Stimulated activated CD4-positive, alpha-beta T cell treated with anti-CD3 and anti-CD28 coated beads, TNF-alpha, amount 100 ng/mL, for 1 hour (primary cell): ENCODE results near the gene PRKCA.
A peak's percentile ranks its signal among the peaks of the same experiment; 100 is the strongest.
"Not testable (repeated sequence)": the region's sequence is repeated elsewhere in the genome, so short reads cannot be mapped to it uniquely, and the experiment has no call there.

Experiments
- DNase-seq, 3 donors: peaks; one replicate each; pipeline ENCODE4 v3.0.0-alpha.2; 2020; ENCODE audit warnings: low read depth in 3 of 3, low spot score in 1 of 3

Gene PRKCA

DNA sequence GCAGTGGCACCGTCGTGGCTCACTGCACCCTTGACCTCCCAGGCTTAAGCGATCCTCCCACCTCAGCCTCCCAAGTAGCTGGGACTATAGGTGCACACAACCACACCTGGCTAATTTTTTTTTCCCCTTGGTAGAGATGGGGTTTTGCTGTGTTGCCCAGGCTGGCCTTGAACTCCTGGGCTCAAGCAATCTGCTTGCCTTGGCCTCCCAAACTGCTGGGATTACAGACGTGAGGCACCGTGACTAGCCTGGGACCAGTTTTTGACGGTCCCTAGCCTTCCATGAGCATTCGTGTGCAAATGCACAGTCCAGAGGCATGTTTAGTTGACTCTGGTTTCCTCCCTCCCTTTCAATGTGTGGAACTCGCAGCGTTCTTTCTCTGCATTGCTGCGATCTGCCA, 48.2 kb downstream of the PRKCA start:
- not testable (repeated sequence) for DNase-seq

GRCh38 chr17:66351033-66351432, 48.6 kb downstream of the PRKCA start:
- DNase-seq = no peak

- no peak for DNase-seq
These were observed 49.3 kb downstream of the PRKCA start for GRCh38 chr17:66351701-66352100.

DNA sequence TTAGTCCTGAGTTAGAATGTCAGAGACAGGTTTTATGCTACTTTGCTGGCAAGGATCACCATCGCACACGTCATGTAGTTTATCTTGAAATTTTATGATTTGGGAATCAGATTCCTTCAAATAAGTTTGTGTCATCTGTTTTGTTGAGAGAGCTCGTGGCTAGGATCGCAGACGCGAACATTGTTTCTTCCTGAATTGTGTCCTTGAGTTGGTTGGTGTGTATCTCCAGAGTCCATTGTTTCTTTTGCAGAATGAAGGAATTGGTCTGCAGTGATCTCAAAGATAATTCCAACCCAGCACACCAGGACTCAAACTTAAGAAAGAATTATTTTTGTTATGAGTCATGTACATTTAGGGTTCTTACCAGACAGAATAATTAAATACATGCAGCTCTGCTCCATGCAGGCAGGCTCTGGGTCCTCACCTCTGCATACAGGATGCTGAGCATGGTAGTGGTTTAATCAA, 51.6 kb downstream of the PRKCA start:
- DNase-seq = no peak

DNA sequence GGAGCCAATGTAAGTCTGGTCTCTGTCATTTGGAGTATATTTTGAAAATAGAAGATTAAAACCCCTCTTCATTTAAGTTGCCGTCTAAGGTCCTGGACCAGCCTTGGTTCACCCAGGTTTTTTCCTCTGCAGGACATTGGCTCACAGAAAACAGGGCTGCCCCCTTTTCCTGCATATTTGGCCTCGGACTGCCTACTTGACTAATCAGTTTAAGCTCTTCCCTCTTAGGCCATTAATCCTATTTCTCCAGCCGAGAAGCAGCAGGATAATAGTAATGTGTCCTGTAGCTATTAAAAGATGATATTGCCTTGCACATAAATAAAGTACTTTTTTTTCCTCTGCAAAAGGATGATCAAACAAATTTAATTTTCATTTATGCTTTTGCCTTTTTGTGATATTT, 52.1 kb downstream of the PRKCA start:
- DNase-seq = no peak

DNA sequence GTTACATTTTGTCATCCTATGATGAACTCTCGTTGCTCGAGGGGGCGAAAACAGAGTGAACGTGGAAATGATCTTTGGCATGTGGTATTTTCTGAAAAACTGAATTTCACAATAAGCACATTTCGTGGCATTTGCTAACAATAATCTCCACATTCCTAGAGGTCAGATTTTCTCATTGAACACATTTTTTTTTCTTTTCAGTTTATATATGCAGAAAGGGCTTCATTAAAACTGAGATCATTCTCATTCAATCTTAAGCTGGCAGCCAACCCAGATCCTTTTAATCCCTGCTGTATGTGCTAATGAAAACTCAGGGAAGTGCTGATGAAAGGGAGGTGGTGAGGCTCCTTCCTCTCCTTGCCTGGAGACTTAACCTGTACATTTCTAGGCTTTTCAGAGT, 52.6 kb downstream of the PRKCA start:
- DNase-seq = no peak

DNA sequence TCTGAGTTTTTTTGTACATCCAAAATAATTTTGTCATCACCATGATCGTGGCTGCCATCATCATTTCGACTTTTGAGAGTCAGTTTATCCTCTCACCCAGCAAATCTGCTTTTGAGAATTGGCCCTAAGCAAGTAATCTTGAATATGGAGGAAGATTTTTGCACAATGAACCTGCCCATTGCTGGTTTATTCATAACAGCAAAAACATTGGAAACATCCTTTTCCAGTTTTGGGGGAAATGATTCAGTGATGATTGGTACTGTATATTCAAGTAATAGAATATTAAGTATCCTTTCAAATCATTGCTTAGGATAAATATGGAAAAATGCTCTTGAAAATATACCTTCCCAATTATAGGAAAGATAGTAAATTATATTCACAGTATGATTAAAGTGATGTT, 53.1 kb downstream of the PRKCA start:
- no peak for DNase-seq

DNA sequence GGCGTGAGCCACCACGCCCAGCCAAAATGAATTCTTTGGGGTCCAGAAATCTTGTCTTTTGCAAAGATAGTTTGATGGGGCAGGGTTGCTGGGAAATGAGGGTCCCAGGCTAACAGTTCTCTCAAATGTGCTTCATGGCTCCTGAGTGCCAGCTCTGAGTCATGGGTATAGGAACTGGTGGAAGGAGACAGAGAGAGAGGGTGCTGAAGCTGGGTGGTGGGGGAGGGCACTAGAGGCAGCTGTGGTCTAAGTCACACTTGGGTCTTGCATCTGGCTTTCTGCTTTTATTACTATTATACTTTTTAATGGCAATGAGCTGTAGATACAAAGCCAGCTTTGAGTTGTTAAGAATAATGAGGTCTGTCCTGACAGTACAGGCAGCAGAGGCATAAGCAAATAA, 54.6 kb downstream of the PRKCA start:
- DNase-seq = no peak

GRCh38 chr17:66359351-66359750, 56.9 kb downstream of the PRKCA start:
- DNase-seq = no peak

- not testable (repeated sequence) for DNase-seq
These were observed 58.6 kb downstream of the PRKCA start for GRCh38 chr17:66360961-66361565.

- no peak for DNase-seq
These were observed 62.1 kb downstream of the PRKCA start for GRCh38 chr17:66364508-66364907.

DNA sequence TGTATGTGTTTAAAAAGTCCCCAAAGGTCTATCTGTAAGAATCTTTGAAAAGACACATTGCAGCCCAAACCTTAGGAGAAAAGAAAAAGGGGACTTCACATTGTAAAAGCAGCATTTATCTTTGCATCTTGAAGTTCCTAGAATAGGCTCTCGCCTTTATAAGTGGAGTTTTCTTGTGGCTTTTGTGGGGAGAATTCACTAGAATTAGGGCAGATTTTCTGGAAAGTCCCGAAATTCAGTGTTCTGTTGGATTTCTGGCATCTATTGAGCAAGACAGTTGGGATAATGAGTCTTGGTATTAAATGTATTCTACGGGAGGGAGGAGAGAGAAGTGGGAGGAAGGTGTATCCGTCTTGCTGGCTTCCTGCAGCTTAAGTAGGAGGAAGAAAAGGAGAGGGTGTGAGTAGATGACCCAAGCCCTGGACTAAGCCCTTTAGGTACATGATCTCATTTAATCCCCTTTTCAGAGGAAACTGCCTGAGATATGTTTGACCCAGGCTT, 62.6 kb downstream of the PRKCA start:
- no peak for DNase-seq

GRCh38 chr17:66365903-66366302, 63.5 kb downstream of the PRKCA start:
- DNase-seq = no peak

GRCh38 chr17:66367107-66367506, 64.7 kb downstream of the PRKCA start:
- DNase-seq = no peak

DNA sequence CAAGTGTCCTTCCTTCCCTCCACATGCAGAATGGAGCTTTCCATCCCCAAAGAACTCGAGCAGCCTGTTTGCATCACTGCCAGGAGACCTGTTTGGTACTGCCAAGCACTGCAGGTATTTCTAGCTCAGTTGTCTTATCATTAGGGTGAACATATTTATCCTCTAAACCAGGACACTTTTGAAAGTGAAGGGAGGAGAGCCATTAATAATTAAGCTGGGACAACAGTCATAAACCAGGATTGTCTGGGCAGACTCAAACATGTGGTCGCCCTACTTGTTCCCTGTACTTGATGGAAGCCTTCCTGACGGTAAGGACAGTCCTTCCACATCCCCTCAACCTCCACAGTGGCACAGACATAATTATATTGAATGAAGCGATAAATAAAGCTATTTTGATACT, 67.4 kb downstream of the PRKCA start:
- no peak for DNase-seq

DNA sequence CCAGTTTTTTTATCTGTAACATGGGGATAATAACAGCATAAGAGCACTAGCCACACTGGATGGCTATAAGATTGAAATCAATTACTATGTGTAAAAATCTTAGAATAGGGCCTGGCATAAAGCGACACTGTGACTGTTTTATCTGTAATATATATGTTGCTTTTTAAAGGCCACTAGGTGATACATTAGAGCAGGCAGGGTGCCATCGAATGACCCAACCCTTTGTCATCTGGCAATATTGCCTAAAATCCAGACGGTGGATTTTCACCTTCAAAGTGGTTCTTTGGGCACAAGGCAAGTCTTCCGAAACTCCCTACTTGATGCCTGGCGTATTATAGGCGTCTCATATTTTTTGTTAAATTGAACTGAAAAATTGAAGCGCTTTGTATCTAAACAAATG, 69.1 kb downstream of the PRKCA start:
- DNase-seq = no peak

- DNase-seq = no peak
These were observed 69.8 kb downstream of the PRKCA start for GRCh38 chr17:66372182-66372581.

GRCh38 chr17:66373079-66373478, 70.7 kb downstream of the PRKCA start:
- no peak for DNase-seq

GRCh38 chr17:66373944-66374817, 71.8 kb downstream of the PRKCA start:
- DNase-seq = peak in 1 of 3 donors; percentile 6

- DNase-seq = no peak
These were observed 72.7 kb downstream of the PRKCA start for GRCh38 chr17:66375121-66375520.

- DNase-seq = no peak
These were observed 75.9 kb downstream of the PRKCA start for GRCh38 chr17:66378296-66378695.

- DNase-seq = no peak
These were observed 77.1 kb downstream of the PRKCA start for GRCh38 chr17:66379544-66379943.
